ENCODE measurements around the gene URB1.

- TF ChIP-seq CTCF (IDR thresholded peaks at IDR 0.05; ENCODE audit: extremely low read depth in 1 of 2, insufficient read depth in 1 of 2, low read depth in 1 of 2, low read length in 2 of 2) (no peak), MAX (IDR thresholded peaks at IDR 0.05; ENCODE audit: insufficient read depth, insufficient read length) (no peak), EZH2 (IDR thresholded peaks at IDR 0.05; ENCODE audit: borderline replicate concordance, low read depth, low read length, severe bottlenecking) (no peak), POLR2A (IDR thresholded peaks at IDR 0.05; ENCODE audit: low read depth, low read length) (no peak), POLR2AphosphoS5 (IDR thresholded peaks at IDR 0.05; ENCODE audit: insufficient read depth, low read depth, low read length) (no peak), MYC (IDR thresholded peaks at IDR 0.05; ENCODE audit: low read depth, low read length) (no peak), JUN (IDR thresholded peaks at IDR 0.05; ENCODE audit: borderline replicate concordance, insufficient read depth, insufficient read length, low read depth) (no peak), FOS (IDR thresholded peaks at IDR 0.05; ENCODE audit: borderline replicate concordance, insufficient read depth, low read length) (no peak)
Measured at GRCh38 chr21:32312976-32313375, 79.8 kb downstream of the URB1 start.

All from endothelial cell of umbilical vein (primary cell).